HepG2 (cell line): Measurements from ENCODE around the gene CFI. TPM values are rescaled to one million over a fixed set of nuclear protein-coding genes. Genes with fewer than 3 reads are reported as not detected.

Source experiments
- ARID5B ChIP-seq: IDR thresholded peaks from 2 replicates; pipeline ENCODE4 v1.4.0; 2020; ENCODE audit warnings: mild to moderate bottlenecking, missing genetic modification reagents
- HCFC1 ChIP-seq: fragments of 150-350 bp; IDR thresholded peaks from 2 replicates; pipeline ENCODE4 v1.6.1; 2014; ENCODE audit warnings: low read depth, low read length
- HNF4G ChIP-seq, 2 experiments: sonication (generic) in 1 of 2; formaldehyde crosslinking in 1 of 2; IDR thresholded peaks; 2 replicates each; pipeline versions ENCODE4 v1.4.0 to v1.6.1; 2011 to 2020; ENCODE audit warnings: borderline replicate concordance in 2 of 2, low read depth in 2 of 2, mild to moderate bottlenecking in 2 of 2, low read length in 1 of 2, missing genetic modification reagents in 1 of 2, moderate library complexity in 1 of 2
- IRF9 ChIP-seq: sonication (generic); formaldehyde crosslinking; IDR thresholded peaks from 2 replicates; pipeline ENCODE4 v1.8.0; 2022; ENCODE audit warnings: missing genetic modification reagents, mild to moderate bottlenecking, borderline replicate concordance
- NR0B2 ChIP-seq: sonication (generic); formaldehyde crosslinking; IDR thresholded peaks from 2 replicates; pipeline ENCODE4 v1.4.0; 2020; ENCODE audit warnings: mild to moderate bottlenecking, missing genetic modification reagents
- PITX1 ChIP-seq: sonication (generic); formaldehyde crosslinking; IDR thresholded peaks from 2 replicates; pipeline ENCODE4 v1.5.1; 2020; ENCODE audit warnings: mild to moderate bottlenecking, missing genetic modification reagents
- RBFOX2 ChIP-seq: fragments of 200-400 bp; formaldehyde crosslinking; IDR thresholded peaks from 2 replicates; pipeline ENCODE4 v1.6.1; 2017; ENCODE audit warnings: low read depth, mild to moderate bottlenecking, low read length
- SALL1 ChIP-seq: sonication (generic); formaldehyde crosslinking; IDR thresholded peaks from 2 replicates; pipeline ENCODE4 v1.8.0; 2022; ENCODE audit warnings: mild to moderate bottlenecking, missing genetic modification reagents
- SIN3A ChIP-seq: IDR thresholded peaks from 2 replicates; pipeline ENCODE4 v1.6.1; 2011; ENCODE audit warnings: low read depth, mild to moderate bottlenecking, control low read depth, low read length, borderline replicate concordance
- SMAD3 ChIP-seq: sonication (generic); formaldehyde crosslinking; IDR thresholded peaks from 2 replicates; pipeline ENCODE4 v1.4.0; 2020; ENCODE audit warnings: missing genetic modification reagents
- TIGD3 ChIP-seq: sonication (generic); formaldehyde crosslinking; IDR thresholded peaks from 2 replicates; pipeline ENCODE4 v1.5.1; 2020; ENCODE audit warnings: mild to moderate bottlenecking, missing genetic modification reagents, borderline replicate concordance
- TRIM24 ChIP-seq: sonication (generic); formaldehyde crosslinking; IDR thresholded peaks from 2 replicates; pipeline ENCODE4 v1.8.0; 2022; ENCODE audit warnings: mild to moderate bottlenecking, missing genetic modification reagents
- ZGPAT ChIP-seq: IDR thresholded peaks from 2 replicates; pipeline ENCODE4 v1.6.1; 2016; ENCODE audit warnings: mild to moderate bottlenecking
- ZNF280B ChIP-seq: sonication (generic); formaldehyde crosslinking; IDR thresholded peaks from 2 replicates; pipeline ENCODE4 v1.5.0; 2020; ENCODE audit warnings: missing genetic modification reagents, mild to moderate bottlenecking, borderline replicate concordance
- ZNF431 ChIP-seq: sonication (generic); formaldehyde crosslinking; IDR thresholded peaks from 2 replicates; pipeline ENCODE4 v1.9.0; 2022; ENCODE audit warnings: missing genetic modification reagents, low read depth, mild to moderate bottlenecking, borderline replicate concordance
- ZNF451 ChIP-seq: sonication (generic); formaldehyde crosslinking; IDR thresholded peaks from 2 replicates; pipeline ENCODE4 v1.5.0; 2020; ENCODE audit warnings: mild to moderate bottlenecking, missing genetic modification reagents
- ZNF709 ChIP-seq: sonication (generic); formaldehyde crosslinking; IDR thresholded peaks from 2 replicates; pipeline ENCODE4 v1.5.0; 2020; ENCODE audit warnings: mild to moderate bottlenecking, missing genetic modification reagents
- polyA plus RNA-seq, 8 experiments: library from polyadenylated mRNA; depleted of rRNA in 3 of 8; stranded (reverse) in 7 of 8; unstranded in 1 of 8; fragments of >200 nt; fragmentation: Illumina TruSeq in 4 of 8; extraction: Trizol in 4 of 8; gene quantifications; 2 replicates each; pipeline versions ENCODE4 v1.2.1 to v1.2.3, GENCODE V29; 2011 to 2016; ENCODE audit warnings: low read depth in 4 of 8, missing spikeins in 1 of 8, mixed read lengths in 1 of 8; ENCODE audit not compliant: insufficient read depth in 1 of 8
- total RNA-seq, 5 experiments: library from RNA; depleted of rRNA; stranded (reverse); fragments of >200 nt; fragmentation: Illumina TruSeq; extraction: Trizol; gene quantifications; 2 replicates each; pipeline ENCODE4 v1.2.3, GENCODE V29; 2016; ENCODE audit warnings: low read depth in 1 of 5

CFI gene
- total and polyA plus RNA-seq, 2 of the 13 experiments (the other 11 are each of a cell fraction or from before 2014, with no cell fraction given), result 284 to 337 TPM

DNA sequence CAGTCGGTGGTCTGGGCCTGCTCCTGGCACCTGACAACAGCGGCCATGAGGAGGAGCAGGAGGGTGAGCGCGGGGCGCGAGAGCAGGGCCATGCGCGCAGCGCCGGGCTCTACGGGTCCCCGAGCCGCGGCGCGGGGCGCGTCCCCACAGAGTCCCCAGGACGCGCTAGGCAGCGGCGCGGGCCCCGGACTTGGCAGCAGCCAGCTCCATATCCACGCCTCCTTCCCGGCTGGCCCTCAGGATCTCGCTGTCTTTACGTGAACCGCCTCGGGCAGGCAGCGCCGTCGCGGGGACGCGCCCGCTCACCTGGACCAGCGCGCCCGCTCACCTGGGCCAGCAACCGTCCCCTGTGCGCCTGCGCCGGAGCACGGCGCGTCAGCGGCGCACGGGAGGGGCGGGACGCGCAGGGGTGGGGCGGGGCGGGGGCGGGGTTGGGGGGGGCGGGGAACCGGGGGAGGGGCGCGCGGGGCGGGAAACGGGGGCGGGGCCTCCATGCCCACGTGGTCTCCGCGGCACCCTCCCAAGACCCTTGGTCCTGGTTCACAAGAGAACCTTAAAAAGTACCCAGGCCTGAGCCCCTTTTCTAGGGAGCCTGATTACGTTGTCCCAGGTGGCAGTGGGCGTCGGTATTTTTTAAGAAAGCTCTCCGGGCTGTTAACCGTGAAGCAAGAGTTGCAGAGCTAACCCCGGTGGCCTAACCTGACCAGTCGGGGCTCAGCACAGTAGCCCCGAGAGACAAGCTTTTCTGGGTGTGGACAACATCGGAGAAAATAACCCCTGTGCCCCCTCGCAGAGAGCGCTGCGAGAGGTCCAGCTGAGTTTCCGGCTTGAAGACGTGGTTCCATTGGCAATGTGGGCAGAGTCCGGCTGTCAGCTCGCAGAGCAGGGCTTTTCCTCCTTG, 71.8 kb downstream of the CFI start, which contains the start of gene PLA2G12A (continued):
- TF ChIP-seq ZNF280B (CRISPR knock-in tag) (peak; percentile 53; the same call in 1 of the 2 replicates), TRIM24 (CRISPR knock-in tag) (no peak), HNF4G (IDR thresholded peaks at IDR 0.05; ENCODE audit: borderline replicate concordance, low read depth, low read length) (no peak), HNF4G (CRISPR knock-in tag; IDR thresholded peaks at IDR 0.05; ENCODE audit: borderline replicate concordance, low read depth) (no peak), ARID5B (peak; percentile 43; the same call in 1 of the 2 replicates), PITX1 (CRISPR knock-in tag) (no peak), IRF9 (CRISPR knock-in tag) (peak; percentile 81; the same call in 1 of the 2 replicates), ZGPAT (peak; percentile 57; the same call in 1 of the 2 replicates), HCFC1 (no peak), SIN3A (no peak), SALL1 (peak; percentile 78), SMAD3 (CRISPR knock-in tag) (no peak), ZNF709 (CRISPR knock-in tag) (0 out of 2 replicates have a peak, but pooled peaks have one; percentile 28), TIGD3 (CRISPR knock-in tag) (no peak), ZNF431 (CRISPR knock-in tag) (peak; percentile 88; the same call in 1 of the 2 replicates), NR0B2 (CRISPR knock-in tag) (peak; percentile 63), RBFOX2 (peak; percentile 76), ZNF451 (CRISPR knock-in tag) (peak; percentile 72; the same call in 1 of the 2 replicates)
